Measurements from ENCODE around the gene NRXN3. TPM values are rescaled to one million over a fixed set of nuclear protein-coding genes. Genes with fewer than 3 reads are reported as not detected.

Gene NRXN3
- total RNA-seq, 2 experiments from 2014 or later: not detected

DNA sequence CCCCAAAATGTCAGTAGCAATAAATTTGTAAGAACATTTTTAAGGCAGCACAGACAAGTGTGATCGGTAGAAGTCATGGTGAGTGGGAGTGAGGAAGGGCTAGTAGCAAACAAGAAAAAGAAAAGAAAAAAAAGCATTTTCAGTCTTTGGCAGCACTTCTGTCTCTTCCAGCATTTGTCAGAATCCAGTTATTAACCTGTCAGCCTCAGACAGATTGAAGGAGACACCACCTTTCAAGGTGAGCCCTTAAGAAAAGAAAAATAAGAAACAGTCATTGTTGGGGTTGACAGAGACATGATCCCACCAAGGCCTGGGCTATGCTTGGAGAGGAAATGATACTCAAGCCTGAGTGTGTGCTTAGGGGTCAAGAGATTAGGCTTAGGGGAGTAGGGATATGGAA lies 947.4 kb downstream of the NRXN3 start:
- H3K36me3 ChIP-seq (ENCODE audit: insufficient read depth, low read length): no peaks in the 10 kb centered on the region
- H3K79me2 ChIP-seq (ENCODE audit: insufficient read depth, low read depth, low read length): no peaks in the 10 kb centered on the region
- H3K27ac ChIP-seq (ENCODE audit: low read depth, low read length, poor library complexity, severe bottlenecking): no peak overlapping the region
- no peak overlapping the region for H3K4me2 ChIP-seq (ENCODE audit: low read length)
- H3K9me3 ChIP-seq (ENCODE audit: low read length): no peaks in the 10 kb centered on the region
- DNase-seq (ENCODE audit: low spot score): no peak
- H3K4me1 ChIP-seq (ENCODE audit: insufficient read depth, low read length, poor library complexity, severe bottlenecking): no peaks in the 10 kb centered on the region
- H4K20me1 ChIP-seq (ENCODE audit: insufficient read depth, low read length): no peaks in the 10 kb centered on the region
- POLR2A ChIA-PET: interaction anchor here (0.7 kb wide), 1 partner anchor 548 kb away, joined by 3 read pairs; no protein-coding TSS in a partner anchor
- TF ChIP-seq, protein P1, sequence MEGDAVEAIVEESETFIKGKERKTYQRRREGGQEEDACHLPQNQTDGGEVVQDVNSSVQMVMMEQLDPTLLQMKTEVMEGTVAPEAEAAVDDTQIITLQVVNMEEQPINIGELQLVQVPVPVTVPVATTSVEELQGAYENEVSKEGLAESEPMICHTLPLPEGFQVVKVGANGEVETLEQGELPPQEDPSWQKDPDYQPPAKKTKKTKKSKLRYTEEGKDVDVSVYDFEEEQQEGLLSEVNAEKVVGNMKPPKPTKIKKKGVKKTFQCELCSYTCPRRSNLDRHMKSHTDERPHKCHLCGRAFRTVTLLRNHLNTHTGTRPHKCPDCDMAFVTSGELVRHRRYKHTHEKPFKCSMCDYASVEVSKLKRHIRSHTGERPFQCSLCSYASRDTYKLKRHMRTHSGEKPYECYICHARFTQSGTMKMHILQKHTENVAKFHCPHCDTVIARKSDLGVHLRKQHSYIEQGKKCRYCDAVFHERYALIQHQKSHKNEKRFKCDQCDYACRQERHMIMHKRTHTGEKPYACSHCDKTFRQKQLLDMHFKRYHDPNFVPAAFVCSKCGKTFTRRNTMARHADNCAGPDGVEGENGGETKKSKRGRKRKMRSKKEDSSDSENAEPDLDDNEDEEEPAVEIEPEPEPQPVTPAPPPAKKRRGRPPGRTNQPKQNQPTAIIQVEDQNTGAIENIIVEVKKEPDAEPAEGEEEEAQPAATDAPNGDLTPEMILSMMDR (conservative IDR thresholded peaks at IDR 0.05; ENCODE audit: low read length): no peak
- no peak for TF ChIP-seq EZH2phosphoT487 (IDR thresholded peaks at IDR 0.05; ENCODE audit: borderline replicate concordance, low read depth, low read length)
- H3K4me3 ChIP-seq (ENCODE audit: low read depth, low read length, poor library complexity, severe bottlenecking): no peak overlapping the region
- H3K9me2 ChIP-seq (ENCODE audit: insufficient read depth, low read length): no peaks in the 10 kb centered on the region
- no TSS peak for BruUV-seq (replicated peaks)
- intact Hi-C loops (cut with micrococcal nuclease; ENCODE audit: unreplicated experiment): no loop called here
- no peak overlapping the region for H2AFZ ChIP-seq (ENCODE audit: low read length)
- CTCF ChIA-PET (ENCODE audit: unreplicated experiment): no interaction called here

DNA sequence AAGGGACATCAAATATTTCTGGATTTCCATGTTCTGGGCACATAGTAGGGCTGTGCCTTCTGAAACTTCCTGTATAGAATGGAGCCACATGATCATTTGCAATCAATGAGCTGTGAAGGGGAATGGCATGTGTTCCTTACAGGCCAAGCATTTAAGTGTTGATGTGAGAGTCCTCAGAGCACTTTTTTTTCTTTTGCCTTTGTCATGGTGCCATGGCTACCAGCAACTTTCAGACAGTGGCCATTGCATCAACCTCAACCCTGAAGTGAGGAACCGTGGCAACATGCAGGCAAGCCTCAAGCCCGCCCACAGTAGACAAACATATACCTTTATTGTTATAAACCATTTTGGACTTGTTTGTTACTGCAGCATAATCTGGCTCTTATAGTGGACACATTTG lies 948.1 kb downstream of the NRXN3 start:
- Histone ChIP-seq H3K27ac (ENCODE audit: low read depth, low read length, poor library complexity, severe bottlenecking) (no peak overlapping the region), H3K79me2 (ENCODE audit: insufficient read depth, low read depth, low read length) (no peaks in the 10 kb centered on the region), H3K4me2 (ENCODE audit: low read length) (no peak overlapping the region), H4K20me1 (ENCODE audit: insufficient read depth, low read length) (no peaks in the 10 kb centered on the region), H3K9me2 (ENCODE audit: insufficient read depth, low read length) (no peaks in the 10 kb centered on the region), H3K9me3 (ENCODE audit: low read length) (no peaks in the 10 kb centered on the region), H3K36me3 (ENCODE audit: insufficient read depth, low read length) (no peaks in the 10 kb centered on the region), H3K4me3 (ENCODE audit: low read depth, low read length, poor library complexity, severe bottlenecking) (no peak overlapping the region), H2AFZ (ENCODE audit: low read length) (no peak overlapping the region), H3K4me1 (ENCODE audit: insufficient read depth, low read length, poor library complexity, severe bottlenecking) (no peaks in the 10 kb centered on the region)
- no TSS peak for BruUV-seq (replicated peaks)
- TF ChIP-seq EZH2phosphoT487 (IDR thresholded peaks at IDR 0.05; ENCODE audit: borderline replicate concordance, low read depth, low read length): no peak
- TF ChIP-seq, protein P1 (conservative IDR thresholded peaks at IDR 0.05; ENCODE audit: low read length): no peak
- no peak for DNase-seq (ENCODE audit: low spot score)
- ChIA-PET CTCF (ENCODE audit: unreplicated experiment) (no interaction called here), POLR2A (no interaction called here)
- intact Hi-C loops (cut with micrococcal nuclease; ENCODE audit: unreplicated experiment): no loop called here

DNA sequence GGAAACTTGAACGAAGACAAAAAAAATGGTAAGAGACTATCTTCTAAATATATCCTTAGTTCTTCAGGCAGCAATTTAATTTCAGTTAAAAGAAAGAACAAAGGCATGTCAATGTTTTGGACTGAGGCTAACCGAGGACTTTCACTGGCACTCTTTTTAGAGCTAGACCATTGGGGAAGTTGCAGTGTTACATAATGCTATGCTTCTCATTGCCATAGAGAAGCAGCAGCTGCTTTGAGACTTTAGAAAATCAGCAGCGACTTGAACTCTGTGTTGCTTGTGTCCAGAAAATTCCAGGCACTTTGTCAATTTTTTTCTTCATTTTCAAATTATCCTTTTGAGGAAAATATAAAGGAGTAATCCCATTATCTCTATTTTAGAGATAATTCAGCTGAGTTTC lies 964.2 kb downstream of the NRXN3 start:
- ChIA-PET CTCF (ENCODE audit: unreplicated experiment) (no interaction called here), POLR2A (interaction anchor here (1.0 kb wide), 1 partner anchor 33 kb away, joined by 4 read pairs; no protein-coding TSS in a partner anchor)
- Histone ChIP-seq H3K4me1 (ENCODE audit: insufficient read depth, low read length, poor library complexity, severe bottlenecking) (no peaks in the 10 kb centered on the region), H3K9me2 (ENCODE audit: insufficient read depth, low read length) (no peaks in the 10 kb centered on the region), H3K4me3 (ENCODE audit: low read depth, low read length, poor library complexity, severe bottlenecking) (no peak overlapping the region), H3K79me2 (ENCODE audit: insufficient read depth, low read depth, low read length) (no peaks in the 10 kb centered on the region), H3K4me2 (ENCODE audit: low read length) (no peak overlapping the region), H3K9me3 (ENCODE audit: low read length) (no peaks in the 10 kb centered on the region), H2AFZ (ENCODE audit: low read length) (no peak overlapping the region), H3K36me3 (ENCODE audit: insufficient read depth, low read length) (no peaks in the 10 kb centered on the region), H4K20me1 (ENCODE audit: insufficient read depth, low read length) (no peaks in the 10 kb centered on the region), H3K27ac (ENCODE audit: low read depth, low read length, poor library complexity, severe bottlenecking) (no peak overlapping the region)
- intact Hi-C loops (cut with micrococcal nuclease; ENCODE audit: unreplicated experiment): no loop called here
- DNase-seq (ENCODE audit: low spot score): no peak
- TF ChIP-seq, protein P1 (conservative IDR thresholded peaks at IDR 0.05; ENCODE audit: low read length): no peak
- TF ChIP-seq EZH2phosphoT487 (IDR thresholded peaks at IDR 0.05; ENCODE audit: borderline replicate concordance, low read depth, low read length): no peak
- BruUV-seq (replicated peaks): no TSS peak
